HCT116 (cell line): ENCODE measurements around the gene COPS3. TPM values are rescaled to one million over a fixed set of nuclear protein-coding genes. Genes with fewer than 3 reads are reported as not detected.

Experiments
- ATAC-seq: fragments of 200-7000 bp; cut with Tn5 transposase; 2 replicates; pipeline ENCODE4 v1.9.1; 2020; ENCODE audit warnings: mild to moderate bottlenecking, moderate library complexity
- BruUV-seq: library from RNA; stranded (reverse); fragments of 400-500 nt; replicated peaks from 2 replicates; lab custom pipeline; 2021; lab: Mats Ljungman, UMichigan
- CTCF ChIA-PET: fragments of 300-600 bp; sonication (Branson Sonifier 250); formaldehyde crosslinking; loops from one replicate; lab custom pipeline; 2021; ENCODE audit warnings: antibody characterized with exemption; lab: Charles Lee
- POLR2A ChIA-PET: fragments of 300-600, 350-600 bp; sonication (Branson Sonifier 250); formaldehyde crosslinking; loops from one replicate; lab custom pipeline; 2021; ENCODE audit warnings: antibody characterized with exemption; lab: Charles Lee
- RAD21 ChIA-PET, 2 experiments: fragments of 300-600 bp; sonication (Branson Sonifier 250); formaldehyde crosslinking; loops; one replicate each; lab custom pipeline; 2023; ENCODE audit warnings: low total read pairs in 2 of 2; ENCODE audit not compliant: uncharacterized antibody in 2 of 2, unreplicated experiment in 2 of 2, low non-redundant PET in 1 of 2; lab: Charles Lee
- DNase-seq: peaks from one replicate; pipeline ENCODE4 v3.0.0-alpha.2; 2010; ENCODE audit warnings: low read depth, low spot score
- H2AFZ ChIP-seq: fragments of 200-600 bp; shearing (Covaris generic), sonication (generic); 2 replicates; pipeline ENCODE4 v1.6.1; 2017; ENCODE audit warnings: low read depth, mixed run types, mixed read lengths, antibody characterized with exemption, low read length; ENCODE audit not compliant: poor library complexity, severe bottlenecking
- H3K27ac ChIP-seq: 2 replicates; pipeline ENCODE4 v1.5.1; 2012; ENCODE audit warnings: low read depth, low read length
- H3K27me3 ChIP-seq: fragments of 200-600 bp; sonication (generic); 2 replicates; pipeline ENCODE4 v1.6.1; 2016; ENCODE audit warnings: mixed run types, low read length, mixed read lengths; ENCODE audit not compliant: insufficient read depth
- H3K36me3 ChIP-seq, 2 experiments: fragments of 200-500 bp in 1 of 2; fragments of 200-600 bp in 1 of 2; sonication (Bioruptor generic) in 1 of 2; sonication (generic) in 1 of 2; 2 replicates each; pipeline versions ENCODE4 v1.5.1 to v1.6.1; 2014 to 2016; ENCODE audit warnings: low read length in 2 of 2, inconsistent platforms in 1 of 2, mixed read lengths in 1 of 2, mixed run types in 1 of 2; ENCODE audit not compliant: insufficient read depth in 2 of 2, control insufficient read depth in 1 of 2
- H3K4me1 ChIP-seq, 2 experiments: fragments of 200-600 bp in 1 of 2; sonication (generic) in 1 of 2; 2 replicates each; pipeline versions ENCODE4 v1.5.1 to v1.6.1; 2012 to 2017; ENCODE audit warnings: low read length in 2 of 2, inconsistent platforms in 1 of 2, mild to moderate bottlenecking in 1 of 2, mixed read lengths in 1 of 2, mixed run types in 1 of 2, moderate library complexity in 1 of 2; ENCODE audit not compliant: insufficient read depth in 2 of 2, control insufficient read depth in 1 of 2
- H3K4me2 ChIP-seq: fragments of 200-600 bp; sonication (generic); 2 replicates; pipeline ENCODE4 v1.6.1; 2017; ENCODE audit warnings: mixed run types, low read length, mixed read lengths
- H3K4me3 ChIP-seq, 2 experiments: fragments of 200-600 bp in 1 of 2; sonication (generic) in 1 of 2; replicated peaks in 1 of 2; 2 replicates each; pipeline ENCODE4 v1.5.1; 2011 to 2016; ENCODE audit warnings: low read length in 2 of 2, control low read depth in 1 of 2, low read depth in 1 of 2, mild to moderate bottlenecking in 1 of 2, mixed read lengths in 1 of 2, mixed run types in 1 of 2
- H3K79me2 ChIP-seq: fragments of 200-600 bp; sonication (generic); 2 replicates; pipeline ENCODE4 v1.6.1; 2017; ENCODE audit warnings: mild to moderate bottlenecking, mixed run types, low read length, moderate library complexity, mixed read lengths; ENCODE audit not compliant: insufficient read depth
- H3K9ac ChIP-seq: fragments of 200-600 bp; sonication (generic); 2 replicates; pipeline ENCODE4 v1.6.1; 2016; ENCODE audit warnings: low read length, mixed read lengths
- H3K9me2 ChIP-seq: fragments of 200-600 bp; sonication (generic), shearing (Covaris generic); 2 replicates; pipeline ENCODE4 v1.6.1; 2017; ENCODE audit warnings: mixed run types, mild to moderate bottlenecking, moderate library complexity; ENCODE audit not compliant: insufficient read depth
- H3K9me3 ChIP-seq, 2 experiments: fragments of 200-500 bp in 1 of 2; fragments of 200-600 bp in 1 of 2; sonication (Bioruptor generic) in 1 of 2; sonication (generic) in 1 of 2; 2 replicates each; pipeline ENCODE4 v1.6.1; 2014 to 2017; ENCODE audit warnings: low read length in 2 of 2, mixed read lengths in 2 of 2, inconsistent platforms in 1 of 2, low read depth in 1 of 2, mild to moderate bottlenecking in 1 of 2, mixed run types in 1 of 2, moderate library complexity in 1 of 2; ENCODE audit not compliant: control insufficient read depth in 1 of 2, insufficient read depth in 1 of 2
- H4K20me1 ChIP-seq: fragments of 200-600 bp; sonication (generic), shearing (Covaris generic); 2 replicates; pipeline ENCODE4 v1.6.1; 2017; ENCODE audit warnings: mixed run types, mild to moderate bottlenecking, moderate library complexity; ENCODE audit not compliant: insufficient read depth
- ATF3 ChIP-seq: IDR thresholded peaks from 2 replicates; pipeline ENCODE4 v1.6.1; 2012
- CBX3 ChIP-seq: IDR thresholded peaks from 2 replicates; pipeline ENCODE4 v1.6.1; 2012; ENCODE audit warnings: low read depth
- EGR1 ChIP-seq: IDR thresholded peaks from 2 replicates; pipeline ENCODE4 v1.6.1; 2012; ENCODE audit warnings: low read depth
- ELF1 ChIP-seq: IDR thresholded peaks from 2 replicates; pipeline ENCODE4 v1.6.1; 2012; ENCODE audit warnings: low read depth, borderline replicate concordance
- FOSL1 ChIP-seq: IDR thresholded peaks from 2 replicates; pipeline ENCODE4 v1.6.1; 2012; ENCODE audit warnings: low read depth
- JUND ChIP-seq: IDR thresholded peaks from 2 replicates; pipeline ENCODE4 v1.6.1; 2012
- POLR2A ChIP-seq: IDR thresholded peaks from 2 replicates; pipeline ENCODE4 v1.7.0; 2011; ENCODE audit warnings: borderline replicate concordance; ENCODE audit not compliant: insufficient read depth, insufficient read length; ENCODE audit errors: extremely low read depth
- RAD21 ChIP-seq: IDR thresholded peaks from 2 replicates; pipeline ENCODE4 v1.6.1; 2012; ENCODE audit warnings: low read depth, mild to moderate bottlenecking
- REST ChIP-seq: IDR thresholded peaks from 2 replicates; pipeline ENCODE4 v1.6.1; 2012; ENCODE audit warnings: low read depth
- SIN3A ChIP-seq: IDR thresholded peaks from 2 replicates; pipeline ENCODE4 v1.6.1; 2012; ENCODE audit warnings: low read depth
- SP1 ChIP-seq: IDR thresholded peaks from 2 replicates; pipeline ENCODE4 v1.6.1; 2012; ENCODE audit warnings: low read depth
- YY1 ChIP-seq: IDR thresholded peaks from 2 replicates; pipeline ENCODE4 v1.6.1; 2011; ENCODE audit warnings: low read length, low read depth, moderate library complexity, mild to moderate bottlenecking; ENCODE audit not compliant: insufficient replicate concordance; ENCODE audit errors: extremely low read depth
- ZBTB33 ChIP-seq: IDR thresholded peaks from 2 replicates; pipeline ENCODE4 v1.6.1; 2011; ENCODE audit warnings: mild to moderate bottlenecking, low read length, moderate library complexity; ENCODE audit not compliant: insufficient replicate concordance; ENCODE audit errors: extremely low read depth
- ZNF274 ChIP-seq: fragments of 200-500 bp; sonication (Bioruptor generic); IDR thresholded peaks from 2 replicates; pipeline ENCODE4 v1.6.1; 2014; ENCODE audit warnings: mild to moderate bottlenecking, low read depth, low read length, inconsistent platforms
- intact Hi-C: fragments of 100-400 bp; cut with micrococcal nuclease; formaldehyde crosslinking; loops from 2 replicates; pipeline ENCODE4 v1.10.0; 2022
- total RNA-seq: library from RNA; stranded (reverse); gene quantifications from one replicate; pipeline ENCODE4 v1.2.1, GENCODE V29; 2021; ENCODE audit not compliant: unreplicated experiment

COPS3 gene
- total RNA-seq, 1 experiment from 2014 or later, result 99.0 TPM

- peaks cover 13% of the 10 kb centered on the region for H3K79me2 ChIP-seq
- no peak overlapping the region for H3K27ac ChIP-seq
- no peak overlapping the region for H2AFZ ChIP-seq
- ChIA-PET RAD21 (no interaction called here), POLR2A (no interaction called here), CTCF (no interaction called here)
- intact Hi-C loops, result no loop called here
- no peaks in the 10 kb centered on the region for H3K9me3 ChIP-seq
- no peak overlapping the region for H3K4me2 ChIP-seq
- no TSS peak for BruUV-seq
- no peaks in the 10 kb centered on the region for H4K20me1 ChIP-seq
- H3K4me1 ChIP-seq, result no peaks in the 10 kb centered on the region
- H3K36me3 ChIP-seq, result peaks cover 55 to 56% of the 10 kb centered on the region in 2 experiments
- no peaks in the 10 kb centered on the region for H3K9me2 ChIP-seq
- no peak overlapping the region for H3K9ac ChIP-seq
- no peak overlapping the region for H3K4me3 ChIP-seq
- ATAC-seq, result no peak
- no peak for DNase-seq
- H3K27me3 ChIP-seq, result no peaks in the 10 kb centered on the region
- TF ChIP-seq YY1, result no peak
- no peak for TF ChIP-seq FOSL1
- no peak for TF ChIP-seq ATF3
- TF ChIP-seq EGR1, result no peak
- TF ChIP-seq ZNF274, result no peak
- no peak for TF ChIP-seq CBX3
- TF ChIP-seq SIN3A, result no peak
- TF ChIP-seq JUND, result no peak
- TF ChIP-seq RAD21, result no peak
Observed at GRCh38 chr17:17264430-17264829, 16.6 kb downstream of the COPS3 start.

- no peak overlapping the region for H3K9ac ChIP-seq
- no peak overlapping the region for H2AFZ ChIP-seq
- no peaks in the 10 kb centered on the region for H4K20me1 ChIP-seq
- H3K4me2 ChIP-seq, result no peak overlapping the region
- intact Hi-C loops, result no loop called here
- no TSS peak for BruUV-seq
- DNase-seq (no peak), ATAC-seq (no peak)
- H3K9me3 ChIP-seq, result no peaks in the 10 kb centered on the region
- H3K4me3 ChIP-seq, result no peak overlapping the region
- RAD21 ChIA-PET, result no interaction called here
- POLR2A ChIA-PET, result interaction anchor here (0.7 kb wide), 1 partner anchor 24 kb away, joined by 3 read pairs; no protein-coding TSS in a partner anchor
- peaks cover 5% of the 10 kb centered on the region; the same call in 1 of the 2 replicates for H3K79me2 ChIP-seq
- no peaks in the 10 kb centered on the region for H3K27me3 ChIP-seq
- peaks cover 47 to 51% of the 10 kb centered on the region in 2 experiments for H3K36me3 ChIP-seq
- CTCF ChIA-PET, result interaction anchor here (0.9 kb wide), 1 partner anchor 10 kb away, joined by 4 read pairs; no protein-coding TSS in a partner anchor
- H3K4me1 ChIP-seq, result no peaks in the 10 kb centered on the region
- H3K9me2 ChIP-seq, result no peaks in the 10 kb centered on the region
- H3K27ac ChIP-seq, result no peak overlapping the region
- no peak for TF ChIP-seq ZBTB33
- no peak for TF ChIP-seq ZNF274
- no peak for TF ChIP-seq REST
- no peak for TF ChIP-seq CBX3
- no peak for TF ChIP-seq SP1
- TF ChIP-seq ELF1, result no peak
- no peak for TF ChIP-seq RAD21
- TF ChIP-seq POLR2A, result no peak
Observed at GRCh38 chr17:17258998-17259397, 22.0 kb downstream of the COPS3 start.
